CD14-positive monocyte (primary cell): ENCODE data around the gene PRTFDC1. TPM values are rescaled to one million over a fixed set of nuclear protein-coding genes. Genes with fewer than 3 reads are reported as not detected.

Experiments used
- DNase-seq, 3 donors: peaks; one replicate each; pipeline ENCODE4 v3.0.0-alpha.2; 2011 to 2022
- H2AFZ ChIP-seq: 2 replicates; pipeline ENCODE4 v1.6.0; 2012; ENCODE audit warnings: mild to moderate bottlenecking, low read depth, low read length, inconsistent platforms; ENCODE audit not compliant: insufficient read depth, poor library complexity, severe bottlenecking
- H3K27ac ChIP-seq, 2 donors: 1 replicate in 1 of 2; 2 replicates in 1 of 2; pipeline ENCODE4 v1.5.1; 2012 to 2013; ENCODE audit warnings: low read length in 2 of 2, control low read depth in 1 of 2, inconsistent platforms in 1 of 2, low read depth in 1 of 2, mild to moderate bottlenecking in 1 of 2
- H3K27me3 ChIP-seq, 2 donors: one replicate each; pipeline versions ENCODE4 v1.6.0 to v1.6.1; 2011 to 2013; ENCODE audit warnings: low read length in 2 of 2; ENCODE audit not compliant: control insufficient read depth in 2 of 2, insufficient read depth in 2 of 2
- H3K36me3 ChIP-seq, 2 donors: replicated peaks in 1 of 2; 1 replicate in 1 of 2; 2 replicates in 1 of 2; pipeline versions ENCODE4 v1.5.1 to v1.6.1; 2012 to 2013; ENCODE audit warnings: low read length in 2 of 2, control low read depth in 1 of 2, inconsistent platforms in 1 of 2, mild to moderate bottlenecking in 1 of 2; ENCODE audit not compliant: insufficient read depth in 2 of 2, control insufficient read depth in 1 of 2
- H3K4me1 ChIP-seq, 2 donors: 1 replicate in 1 of 2; 2 replicates in 1 of 2; pipeline versions ENCODE4 v1.5.1 to v1.6.1; 2012 to 2013; ENCODE audit warnings: low read length in 2 of 2, control low read depth in 1 of 2, inconsistent platforms in 1 of 2, mild to moderate bottlenecking in 1 of 2, moderate library complexity in 1 of 2; ENCODE audit not compliant: insufficient read depth in 2 of 2, control insufficient read depth in 1 of 2
- H3K4me2 ChIP-seq: replicated peaks from 2 replicates; pipeline ENCODE3; 2012; ENCODE audit warnings: low read length, moderate library complexity, mild to moderate bottlenecking; ENCODE audit not compliant: poor library complexity, severe bottlenecking; ENCODE audit errors: extremely low read depth
- H3K4me3 ChIP-seq, 3 experiments: fragments of 200-600 bp in 1 of 3; sonication (generic) in 1 of 3; replicated peaks in 1 of 3; 1 replicate in 2 of 3; 2 replicates in 1 of 3; pipeline ENCODE4 v1.5.1; 2011 to 2013; ENCODE audit warnings: low read length in 3 of 3, mild to moderate bottlenecking in 3 of 3, control low read depth in 2 of 3, low read depth in 2 of 3, inconsistent platforms in 1 of 3, moderate library complexity in 1 of 3
- H3K79me2 ChIP-seq: 2 replicates; pipeline ENCODE4 v1.6.0; 2012; ENCODE audit warnings: mild to moderate bottlenecking, control low read depth, inconsistent platforms, low read length, moderate library complexity; ENCODE audit not compliant: insufficient read depth
- H3K9ac ChIP-seq: 2 replicates; pipeline ENCODE4 v1.6.0; 2017; ENCODE audit warnings: low read length, mild to moderate bottlenecking; ENCODE audit not compliant: insufficient read depth, poor library complexity, severe bottlenecking
- H3K9me3 ChIP-seq, 2 donors: replicated peaks in 1 of 2; 1 replicate in 1 of 2; 2 replicates in 1 of 2; pipeline versions ENCODE4 v1.5.1 to v1.6.1; 2012 to 2013; ENCODE audit warnings: low read length in 2 of 2, control low read depth in 1 of 2; ENCODE audit not compliant: control insufficient read depth in 1 of 2, insufficient read depth in 1 of 2
- H4K20me1 ChIP-seq: 2 replicates; pipeline ENCODE4 v1.6.0; 2012; ENCODE audit warnings: mild to moderate bottlenecking, low read length, control low read depth, moderate library complexity; ENCODE audit not compliant: insufficient read depth
- H3K27ac Mint-ChIP-seq, 7 donors: one replicate each; pipeline ENCODE4 v1.8.0; 2020; ENCODE audit warnings: mild to moderate bottlenecking in 7 of 7, mixed read lengths in 7 of 7, moderate library complexity in 6 of 7, inconsistent platforms in 2 of 7
- H3K27me3 Mint-ChIP-seq, 3 donors: one replicate each; pipeline ENCODE4 v1.8.0; 2021 to 2022; ENCODE audit warnings: low read depth in 3 of 3, mild to moderate bottlenecking in 3 of 3, mixed read lengths in 3 of 3, moderate library complexity in 3 of 3, inconsistent platforms in 1 of 3
- H3K36me3 Mint-ChIP-seq, 2 donors: one replicate each; pipeline ENCODE4 v1.8.0; 2020; ENCODE audit warnings: mixed read lengths in 2 of 2, inconsistent platforms in 1 of 2, mild to moderate bottlenecking in 1 of 2
- H3K4me1 Mint-ChIP-seq: one replicate; pipeline ENCODE4 v1.8.0; 2020; ENCODE audit warnings: mild to moderate bottlenecking, mixed read lengths
- H3K4me3 Mint-ChIP-seq, 2 donors: one replicate each; pipeline ENCODE4 v1.8.0; 2020; ENCODE audit warnings: mild to moderate bottlenecking in 2 of 2, mixed read lengths in 2 of 2, moderate library complexity in 1 of 2
- H3K9me3 Mint-ChIP-seq, 7 donors: one replicate each; pipeline ENCODE4 v1.8.0; 2020 to 2022; ENCODE audit warnings: mixed read lengths in 7 of 7, mild to moderate bottlenecking in 6 of 7, moderate library complexity in 6 of 7, inconsistent platforms in 2 of 7
- WGBS: methylation state at CpG from one replicate; pipeline ENCODE4 v1.1.5; 2013; ENCODE audit warnings: missing lambda C conversion rate; ENCODE audit not compliant: insufficient coverage; 5-methylcytosine and 5-hydroxymethylcytosine counted together
- intact Hi-C, 2 donors: fragments of 100-400 bp; cut with micrococcal nuclease; formaldehyde crosslinking; loops; one replicate each; pipeline versions ENCODE4 v1.15.0 to v1.15.1; 2023
- polyA plus RNA-seq, 3 donors: library from polyadenylated mRNA; depleted of rRNA in 1 of 3; unstranded in 2 of 3; stranded (reverse) in 1 of 3; fragments of 300-500 nt in 2 of 3; fragments of >200 nt in 1 of 3; fragmentation: Illumina TruSeq in 2 of 3; gene quantifications; 1 replicate in 2 of 3; 2 replicates in 1 of 3; pipeline ENCODE4 v1.2.3, GENCODE V29; 2012 to 2021
- TF ChIP-seq, protein P1 (sequence below): fragments of 200-600 bp; IDR thresholded peaks from one replicate; pipeline ENCODE4 v1.8.0; 2022; ENCODE audit warnings: antibody characterized with exemption, mild to moderate bottlenecking

The PRTFDC1 gene
- polyA plus RNA-seq, 3 donors = not detected

DNA sequence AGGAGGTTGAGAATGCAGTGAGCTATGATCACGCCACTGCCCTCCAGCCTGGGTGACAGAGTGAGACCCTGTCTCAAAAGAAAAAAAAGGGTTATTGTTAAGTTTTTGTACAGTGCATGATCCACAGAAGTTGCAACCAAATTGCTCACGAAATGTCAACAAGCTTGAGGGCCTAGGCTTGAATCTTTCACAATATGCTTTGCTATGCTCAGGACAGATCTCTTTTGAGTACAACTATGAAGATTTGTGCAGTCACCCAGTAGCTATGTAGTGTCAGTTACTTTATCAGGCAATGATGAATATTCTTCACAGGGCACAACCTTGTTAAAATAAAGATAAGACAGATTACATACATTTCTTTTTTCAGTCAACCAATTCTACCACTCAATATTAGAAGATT is 109.2 kb downstream of the PRTFDC1 start:
- 94% methylated on average over 2 of the region's 2 CpGs for WGBS
- Mint-ChIP-seq H3K36me3 (no peaks in the 10 kb centered on the region), H3K9me3 (peaks cover 0 to 5% (median 2%) of the 10 kb centered on the region in 7 donors), H3K27me3 (peaks cover 0 to 3% (median 0%) of the 10 kb centered on the region in 3 donors), H3K4me1 (no peaks in the 10 kb centered on the region), H3K27ac (no peak overlapping the region), H3K4me3 (no peak overlapping the region)
- H3K4me2 ChIP-seq = no peak overlapping the region
- no peaks in the 10 kb centered on the region for H4K20me1 ChIP-seq
- intact Hi-C loops = no loop called here
- H3K27me3 ChIP-seq = no peaks in the 10 kb centered on the region
- H3K36me3 ChIP-seq = no peaks in the 10 kb centered on the region
- H3K4me3 ChIP-seq = no peak overlapping the region
- H3K4me1 ChIP-seq = no peaks in the 10 kb centered on the region
- no peak overlapping the region for H3K9ac ChIP-seq
- no peak overlapping the region for H3K27ac ChIP-seq
- H3K9me3 ChIP-seq = no peaks in the 10 kb centered on the region
- H3K79me2 ChIP-seq = no peaks in the 10 kb centered on the region
- TF ChIP-seq, protein P1, sequence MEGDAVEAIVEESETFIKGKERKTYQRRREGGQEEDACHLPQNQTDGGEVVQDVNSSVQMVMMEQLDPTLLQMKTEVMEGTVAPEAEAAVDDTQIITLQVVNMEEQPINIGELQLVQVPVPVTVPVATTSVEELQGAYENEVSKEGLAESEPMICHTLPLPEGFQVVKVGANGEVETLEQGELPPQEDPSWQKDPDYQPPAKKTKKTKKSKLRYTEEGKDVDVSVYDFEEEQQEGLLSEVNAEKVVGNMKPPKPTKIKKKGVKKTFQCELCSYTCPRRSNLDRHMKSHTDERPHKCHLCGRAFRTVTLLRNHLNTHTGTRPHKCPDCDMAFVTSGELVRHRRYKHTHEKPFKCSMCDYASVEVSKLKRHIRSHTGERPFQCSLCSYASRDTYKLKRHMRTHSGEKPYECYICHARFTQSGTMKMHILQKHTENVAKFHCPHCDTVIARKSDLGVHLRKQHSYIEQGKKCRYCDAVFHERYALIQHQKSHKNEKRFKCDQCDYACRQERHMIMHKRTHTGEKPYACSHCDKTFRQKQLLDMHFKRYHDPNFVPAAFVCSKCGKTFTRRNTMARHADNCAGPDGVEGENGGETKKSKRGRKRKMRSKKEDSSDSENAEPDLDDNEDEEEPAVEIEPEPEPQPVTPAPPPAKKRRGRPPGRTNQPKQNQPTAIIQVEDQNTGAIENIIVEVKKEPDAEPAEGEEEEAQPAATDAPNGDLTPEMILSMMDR = no peak
- H2AFZ ChIP-seq = no peak overlapping the region
- no peak for DNase-seq

- no peak overlapping the region for H2AFZ ChIP-seq
- TF ChIP-seq, protein P1 = no peak
Measured at GRCh38 chr10:24842856-24843255, 109.5 kb downstream of the PRTFDC1 start.

More at GRCh38 chr10:24842856-24843255, 109.5 kb downstream of the PRTFDC1 start:
- Histone ChIP-seq H3K4me3 (no peak overlapping the region), H3K9me3 (no peaks in the 10 kb centered on the region), H3K36me3 (no peaks in the 10 kb centered on the region), H3K4me1 (no peaks in the 10 kb centered on the region), H3K79me2 (no peaks in the 10 kb centered on the region), H3K9ac (no peak overlapping the region), H3K27me3 (no peaks in the 10 kb centered on the region), H4K20me1 (no peaks in the 10 kb centered on the region), H3K27ac (no peak overlapping the region), H3K4me2 (no peak overlapping the region)
- Mint-ChIP-seq H3K9me3 (peaks cover 0 to 5% (median 2%) of the 10 kb centered on the region in 7 donors), H3K4me3 (no peak overlapping the region), H3K27ac (no peak overlapping the region), H3K27me3 (peaks cover 0 to 3% (median 0%) of the 10 kb centered on the region in 3 donors), H3K4me1 (no peaks in the 10 kb centered on the region), H3K36me3 (no peaks in the 10 kb centered on the region)
- intact Hi-C loops = no loop called here
- DNase-seq = no peak
- 100% methylated on average over 1 of the region's 2 CpGs for WGBS
